H1 (cell line): ENCODE data around the gene SV2B. TPM values are rescaled to one million over a fixed set of nuclear protein-coding genes. Genes with fewer than 3 reads are reported as not detected.

Experiments
- CTCF ChIA-PET: fragments of 300-600 bp; sonication (Branson Sonifier 250); formaldehyde crosslinking; loops from one replicate; lab custom pipeline; 2021; ENCODE audit not compliant: partially characterized antibody; lab: Charles Lee
- POLR2A ChIA-PET: fragments of 300-600 bp; sonication (Branson Sonifier 250); formaldehyde crosslinking; loops from one replicate; lab custom pipeline; 2021; ENCODE audit warnings: inconsistent platforms; ENCODE audit not compliant: partially characterized antibody; lab: Charles Lee
- DNase-seq, 2 experiments: peaks; one replicate each; pipeline versions ENCODE4 v3.0.0 to v3.0.0-alpha.2; 2010 to 2022; ENCODE audit warnings: low spot score in 2 of 2, low read depth in 1 of 2, mixed read lengths in 1 of 2
- FAIRE-seq: peaks from 2 replicates; lab custom pipeline; 2011; peaks lifted over from hg19 to GRCh38; lab: Jason Lieb, UNC
- H2AFZ ChIP-seq: 2 replicates; pipeline ENCODE4 v1.8.1; 2012; ENCODE audit warnings: low read length, inconsistent platforms
- H2AK5ac ChIP-seq: 2 replicates; pipeline ENCODE4 v1.6.1; 2013; ENCODE audit warnings: low read depth, low read length
- H2BK120ac ChIP-seq: replicated peaks from 2 replicates; pipeline ENCODE3; 2013; ENCODE audit warnings: low read depth, low read length, inconsistent platforms
- H2BK12ac ChIP-seq: 2 replicates; pipeline ENCODE4 v1.6.1; 2013; ENCODE audit warnings: low read depth, low read length
- H2BK15ac ChIP-seq: 2 replicates; pipeline ENCODE4 v1.6.1; 2013; ENCODE audit warnings: low read length
- H2BK20ac ChIP-seq: 2 replicates; pipeline ENCODE4 v1.6.1; 2013; ENCODE audit warnings: low read length
- H2BK5ac ChIP-seq: 2 replicates; pipeline ENCODE4 v1.6.1; 2013; ENCODE audit warnings: low read depth, low read length
- H3K14ac ChIP-seq: 2 replicates; pipeline ENCODE4 v1.6.1; 2013; ENCODE audit warnings: inconsistent platforms; ENCODE audit not compliant: insufficient read length
- H3K18ac ChIP-seq: 2 replicates; pipeline ENCODE4 v1.6.1; 2013; ENCODE audit warnings: low read length; ENCODE audit errors: extremely low read depth
- H3K23ac ChIP-seq: 2 replicates; pipeline ENCODE4 v1.6.1; 2013; ENCODE audit warnings: inconsistent platforms; ENCODE audit not compliant: insufficient read length
- H3K23me2 ChIP-seq: 2 replicates; pipeline ENCODE4 v1.6.1; 2013; ENCODE audit warnings: low read depth, low read length
- H3K27ac ChIP-seq: 2 replicates; pipeline ENCODE4 v1.6.1; 2011; ENCODE audit warnings: low read depth, low read length, inconsistent platforms
- H3K27me3 ChIP-seq, 4 experiments: replicated peaks in 1 of 4; 1 replicate in 1 of 4; 2 replicates in 3 of 4; pipeline versions ENCODE4 v1.6.1 to v1.8.1; 2011 to 2013; ENCODE audit warnings: low read length in 3 of 4, mild to moderate bottlenecking in 3 of 4, inconsistent platforms in 2 of 4, mixed read lengths in 2 of 4, moderate library complexity in 1 of 4; ENCODE audit not compliant: control insufficient read depth in 3 of 4, insufficient read depth in 3 of 4; ENCODE audit errors: extremely low read depth in 1 of 4
- H3K36me3 ChIP-seq, 4 experiments: 2 replicates each; pipeline versions ENCODE4 v1.6.1 to v1.8.1; 2011 to 2013; ENCODE audit warnings: mild to moderate bottlenecking in 4 of 4, low read length in 3 of 4, moderate library complexity in 2 of 4, control low read depth in 1 of 4, inconsistent platforms in 1 of 4; ENCODE audit not compliant: insufficient read depth in 4 of 4, control insufficient read depth in 2 of 4
- H3K4ac ChIP-seq: replicated peaks from 2 replicates; pipeline ENCODE3; 2013; ENCODE audit warnings: low read length, low read depth, mixed read lengths, inconsistent platforms; ENCODE audit not compliant: insufficient read length
- H3K4me1 ChIP-seq, 4 experiments: replicated peaks in 1 of 4; 1 replicate in 1 of 4; 2 replicates in 3 of 4; pipeline versions ENCODE4 v1.6.1 to v1.8.1; 2011 to 2013; ENCODE audit warnings: low read length in 3 of 4, inconsistent platforms in 2 of 4, mixed read lengths in 1 of 4; ENCODE audit not compliant: insufficient read depth in 4 of 4, control insufficient read depth in 3 of 4
- H3K4me2 ChIP-seq, 2 experiments: 2 replicates each; pipeline versions ENCODE4 v1.6.1 to v1.8.1; 2011 to 2013; ENCODE audit warnings: low read depth in 2 of 2, low read length in 2 of 2, control low read depth in 1 of 2, inconsistent platforms in 1 of 2, mild to moderate bottlenecking in 1 of 2; ENCODE audit not compliant: insufficient read depth in 1 of 2
- H3K4me3 ChIP-seq, 4 experiments: fragments of 200-600, 300-600 bp in 1 of 4; sonication (generic), shearing (Covaris generic), sonication (Bioruptor Twin) in 1 of 4; 2 replicates each; pipeline versions ENCODE4 v1.5.1 to v1.8.1; 2011 to 2016; ENCODE audit warnings: low read length in 4 of 4, low read depth in 3 of 4, control low read depth in 2 of 4, inconsistent platforms in 2 of 4, mild to moderate bottlenecking in 2 of 4, mixed read lengths in 1 of 4, moderate library complexity in 1 of 4; ENCODE audit not compliant: insufficient read depth in 2 of 4; ENCODE audit errors: extremely low read depth in 1 of 4
- H3K56ac ChIP-seq: replicated peaks from 2 replicates; pipeline ENCODE3; 2013; ENCODE audit warnings: low read depth, mild to moderate bottlenecking, mixed read lengths, low read length, inconsistent platforms; ENCODE audit not compliant: insufficient read length
- H3K79me1 ChIP-seq: 2 replicates; pipeline ENCODE4 v1.6.1; 2013; ENCODE audit warnings: low read depth, low read length, control low read depth
- H3K79me2 ChIP-seq, 2 experiments: 2 replicates each; pipeline versions ENCODE4 v1.6.1 to v1.8.1; 2012 to 2013; ENCODE audit warnings: low read length in 2 of 2, mild to moderate bottlenecking in 2 of 2, inconsistent platforms in 1 of 2; ENCODE audit not compliant: insufficient read depth in 2 of 2, control insufficient read depth in 1 of 2
- H3K9ac ChIP-seq, 4 experiments: replicated peaks in 1 of 4; 1 replicate in 1 of 4; 2 replicates in 3 of 4; pipeline versions ENCODE4 v1.6.1 to v1.8.1; 2011 to 2013; ENCODE audit warnings: low read depth in 3 of 4, low read length in 3 of 4, control low read depth in 2 of 4, mild to moderate bottlenecking in 2 of 4, moderate library complexity in 2 of 4, inconsistent platforms in 1 of 4; ENCODE audit errors: extremely low read depth in 1 of 4
- H3K9me3 ChIP-seq, 2 experiments: 2 replicates each; pipeline versions ENCODE4 v1.6.1 to v1.8.1; 2012 to 2013; ENCODE audit warnings: mild to moderate bottlenecking in 2 of 2, moderate library complexity in 2 of 2, control low read depth in 1 of 2, inconsistent platforms in 1 of 2, low read depth in 1 of 2, low read length in 1 of 2, mixed read lengths in 1 of 2; ENCODE audit not compliant: insufficient read depth in 2 of 2
- H4K20me1 ChIP-seq, 2 experiments: replicated peaks in 1 of 2; 2 replicates each; pipeline versions ENCODE3 to v1.8.1; 2011 to 2013; ENCODE audit warnings: inconsistent platforms in 2 of 2, low read length in 2 of 2, mild to moderate bottlenecking in 1 of 2; ENCODE audit not compliant: insufficient read depth in 2 of 2, control insufficient read depth in 1 of 2
- H4K5ac ChIP-seq: 2 replicates; pipeline ENCODE4 v1.6.1; 2013; ENCODE audit warnings: low read length, low read depth, mixed read lengths, inconsistent platforms; ENCODE audit not compliant: insufficient read length
- H4K8ac ChIP-seq: 2 replicates; pipeline ENCODE4 v1.8.0; 2013; ENCODE audit warnings: mild to moderate bottlenecking, moderate library complexity, low read length, inconsistent platforms; ENCODE audit not compliant: insufficient read depth; ENCODE audit errors: extremely low read depth
- H4K91ac ChIP-seq: replicated peaks from 2 replicates; pipeline ENCODE3; 2013; ENCODE audit warnings: low read length, mixed read lengths, inconsistent platforms; ENCODE audit not compliant: insufficient read length
- CTCF ChIP-seq, 3 experiments: IDR thresholded peaks; 1 replicate in 2 of 3; 2 replicates in 1 of 3; pipeline versions ENCODE4 v1.5.1 to v1.6.1; 2011; ENCODE audit warnings: low read length in 3 of 3, mild to moderate bottlenecking in 3 of 3, inconsistent platforms in 2 of 3, low read depth in 1 of 3, moderate library complexity in 1 of 3; ENCODE audit not compliant: insufficient read depth in 1 of 3; ENCODE audit errors: control extremely low read depth in 1 of 3
- FOSL1 ChIP-seq: IDR thresholded peaks from 2 replicates; pipeline ENCODE4 v1.6.1; 2011; ENCODE audit warnings: mild to moderate bottlenecking, low read depth, low read length, moderate library complexity; ENCODE audit not compliant: insufficient read depth
- GABPA ChIP-seq: IDR thresholded peaks from 2 replicates; pipeline ENCODE4 v1.6.1; 2011; ENCODE audit warnings: mild to moderate bottlenecking, low read length, moderate library complexity, borderline replicate concordance; ENCODE audit not compliant: insufficient read depth
- MAX ChIP-seq: IDR thresholded peaks from 2 replicates; pipeline ENCODE4 v1.6.1; 2012; ENCODE audit warnings: inconsistent platforms
- RXRA ChIP-seq: IDR thresholded peaks from 2 replicates; pipeline ENCODE4 v1.6.1; 2011; ENCODE audit warnings: low read depth, mild to moderate bottlenecking, low read length, moderate library complexity; ENCODE audit not compliant: insufficient read depth
- SRF ChIP-seq: IDR thresholded peaks from 2 replicates; pipeline ENCODE4 v1.6.1; 2011; ENCODE audit warnings: mild to moderate bottlenecking, low read depth, low read length, moderate library complexity
- WGBS, 2 experiments: shearing (Covaris generic) in 1 of 2; methylation state at CpG; one replicate each; pipeline versions ENCODE4 v1.1.6 to v1.1.7; 2013 to 2015; ENCODE audit warnings: low lambda C conversion rate in 2 of 2, mixed read lengths in 2 of 2, inconsistent platforms in 1 of 2, low coverage in 1 of 2, missing lambda C conversion rate in 1 of 2; ENCODE audit not compliant: insufficient replicate concordance in 2 of 2, insufficient coverage in 1 of 2, insufficient read length in 1 of 2; ENCODE audit errors: extremely low coverage in 1 of 2, missing lambda C conversion rate in 1 of 2; 5-methylcytosine and 5-hydroxymethylcytosine counted together
- polyA plus RNA-seq, 7 experiments: library from polyadenylated mRNA; depleted of rRNA in 3 of 7; stranded (reverse) in 5 of 7; unstranded in 2 of 7; fragments of >200 nt in 5 of 7; fragments of 200-250 nt in 2 of 7; gene quantifications; 1 replicate in 5 of 7; 2 replicates in 1 of 7; 4 replicates in 1 of 7; pipeline versions ENCODE4 v1.2.1 to v1.2.3, GENCODE V29; 2011 to 2013; ENCODE audit warnings: missing spikeins in 2 of 7, mixed read lengths in 2 of 7
- total RNA-seq: library from RNA; stranded (reverse); fragmentation: NEBNext Ultra II Directional; extraction: Animal tissue kit (Norgen Biotek cat#: 25700); gene quantifications from 2 replicates; pipeline ENCODE4 v1.2.1, GENCODE V29; 2021

SV2B gene
- total and polyA plus RNA-seq, 2 of the 8 experiments (the other 6 are each of a cell fraction or from before 2014, with no cell fraction given): 0.09 to 0.20 TPM

GRCh38 chr15:91070872-91071271 is 29.2 kb upstream of the SV2B start:
- Histone ChIP-seq H4K8ac (no peak overlapping the region), H3K36me3 (no peaks in the 10 kb centered on the region), H3K4me1 (no peaks in the 10 kb centered on the region), H3K79me1 (no peaks in the 10 kb centered on the region), H2BK12ac (no peak overlapping the region), H3K4ac (no peak overlapping the region), H2BK20ac (no peak overlapping the region), H3K27me3 (no peaks in the 10 kb centered on the region; a peak in 1 of 7 replicates), H2AFZ (no peak overlapping the region), H3K79me2 (no peaks in the 10 kb centered on the region), H3K56ac (no peak overlapping the region), H3K27ac (no peak overlapping the region), H3K9ac (no peak overlapping the region), H2BK120ac (no peak overlapping the region), H4K5ac (no peak overlapping the region), H3K23ac (no peak overlapping the region), H3K4me3 (no peak overlapping the region), H3K14ac (no peak overlapping the region), H3K23me2 (no peaks in the 10 kb centered on the region), H3K18ac (no peak overlapping the region), H4K20me1 (no peaks in the 10 kb centered on the region), H3K9me3 (no peaks in the 10 kb centered on the region), H4K91ac (no peak overlapping the region), H2BK15ac (no peak overlapping the region), H2BK5ac (no peak overlapping the region), H2AK5ac (no peak overlapping the region), H3K4me2 (no peak overlapping the region)
- TF ChIP-seq CTCF (IDR thresholded peaks at IDR 0.05; ENCODE audit: control extremely low read depth in 1 of 3, insufficient read depth in 1 of 3, low read depth in 1 of 3, low read length in 3 of 3) (peak; percentile 7 to 32 (median 19); a peak in 2 of 4 replicates), MAX (no peak), SRF (no peak), RXRA (no peak), GABPA (no peak), FOSL1 (no peak)
- 88% methylated on average over 8 of the region's 8 CpGs; no CpG with 5 or more reads in 1 of the 2 experiments for WGBS, 2 experiments
- ChIA-PET POLR2A (no interaction called here), CTCF (interaction anchor here (0.7 to 5.0 kb wide), 10 partner anchors 8 to 885 kb away, joined by 3 to 47 read pairs (median 4); no protein-coding TSS in a partner anchor)
- FAIRE-seq (no peak), DNase-seq (no peak)
